22Rv1 (cell line): ENCODE data around the gene UIMC1.

Source experiments
- ZFX ChIP-seq: fragments of 450-650 bp; IDR thresholded peaks from 2 replicates; pipeline ENCODE4 v1.6.1; 2017; ENCODE audit warnings: antibody characterized with exemption, borderline replicate concordance
- TF ChIP-seq, protein P1 (sequence below): fragments of 450-650 bp; IDR thresholded peaks from 2 replicates; pipeline ENCODE4 v1.5.1; 2017; ENCODE audit warnings: mild to moderate bottlenecking

- TF ChIP-seq, protein P1, sequence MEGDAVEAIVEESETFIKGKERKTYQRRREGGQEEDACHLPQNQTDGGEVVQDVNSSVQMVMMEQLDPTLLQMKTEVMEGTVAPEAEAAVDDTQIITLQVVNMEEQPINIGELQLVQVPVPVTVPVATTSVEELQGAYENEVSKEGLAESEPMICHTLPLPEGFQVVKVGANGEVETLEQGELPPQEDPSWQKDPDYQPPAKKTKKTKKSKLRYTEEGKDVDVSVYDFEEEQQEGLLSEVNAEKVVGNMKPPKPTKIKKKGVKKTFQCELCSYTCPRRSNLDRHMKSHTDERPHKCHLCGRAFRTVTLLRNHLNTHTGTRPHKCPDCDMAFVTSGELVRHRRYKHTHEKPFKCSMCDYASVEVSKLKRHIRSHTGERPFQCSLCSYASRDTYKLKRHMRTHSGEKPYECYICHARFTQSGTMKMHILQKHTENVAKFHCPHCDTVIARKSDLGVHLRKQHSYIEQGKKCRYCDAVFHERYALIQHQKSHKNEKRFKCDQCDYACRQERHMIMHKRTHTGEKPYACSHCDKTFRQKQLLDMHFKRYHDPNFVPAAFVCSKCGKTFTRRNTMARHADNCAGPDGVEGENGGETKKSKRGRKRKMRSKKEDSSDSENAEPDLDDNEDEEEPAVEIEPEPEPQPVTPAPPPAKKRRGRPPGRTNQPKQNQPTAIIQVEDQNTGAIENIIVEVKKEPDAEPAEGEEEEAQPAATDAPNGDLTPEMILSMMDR = no peak
- TF ChIP-seq ZFX = no peak
Observed at GRCh38 chr5:176888865-176889165, 117.8 kb downstream of the UIMC1 start.
